Measurements from ENCODE around the gene TRAPPC4. TPM values are rescaled to one million over a fixed set of nuclear protein-coding genes. Genes with fewer than 3 reads are reported as not detected.

The TRAPPC4 gene
- total RNA-seq, 2 experiments from 2014 or later: 101 to 106 TPM

DNA sequence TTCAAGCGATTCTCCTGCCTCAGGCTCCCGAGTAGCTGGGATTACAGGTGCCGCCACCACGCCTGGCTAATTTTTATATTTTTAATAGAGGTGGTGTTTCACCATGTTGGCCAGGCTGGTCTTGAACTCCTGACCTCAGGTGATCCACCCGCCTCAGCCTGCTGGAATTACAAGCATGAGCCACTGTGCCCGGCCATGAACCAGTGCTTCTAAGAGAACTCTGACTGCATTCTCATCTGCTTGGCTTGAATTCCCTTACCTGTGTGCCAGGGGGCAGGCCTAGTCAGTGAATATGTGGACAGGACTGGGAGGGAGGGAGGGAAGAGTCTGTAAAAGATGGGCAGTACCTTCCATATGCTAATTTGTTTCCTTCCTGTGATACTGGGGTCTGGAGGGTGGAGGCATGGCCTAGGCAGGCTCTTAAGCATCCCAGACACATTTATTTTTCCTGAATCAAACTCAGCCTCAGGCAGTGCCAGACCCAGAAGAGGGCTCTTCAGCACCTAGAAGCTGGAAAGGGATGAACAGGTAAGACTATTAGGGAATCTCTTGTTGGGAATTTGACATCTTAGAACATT, 7.0 kb upstream of the TRAPPC4 start:
- no peak overlapping the region for H3K4me3 ChIP-seq (ENCODE audit: low read length)
- peaks cover 24% of the 10 kb centered on the region for H3K4me1 Mint-ChIP-seq (ENCODE audit: low read depth)
- no peaks in the 10 kb centered on the region for H3K27me3 ChIP-seq (ENCODE audit: control insufficient read depth in 1 of 2, insufficient read depth in 2 of 2, low read length in 2 of 2)
- CTCF ChIA-PET: no interaction called here
- DNase-seq (no peak), ATAC-seq (ENCODE audit: poor library complexity) (no peak)
- no peaks in the 10 kb centered on the region for H3K9me3 ChIP-seq (ENCODE audit: control insufficient read depth in 1 of 2, insufficient read depth in 1 of 2, low read length in 2 of 2)
- peaks cover 92% of the 10 kb centered on the region for H3K36me3 Mint-ChIP-seq (ENCODE audit: low read depth)
- H3K36me3 ChIP-seq (ENCODE audit: insufficient read depth, low read length): peaks cover 86% of the 10 kb centered on the region
- no peak overlapping the region for H3K27ac ChIP-seq (ENCODE audit: low read depth in 1 of 2, low read length in 2 of 2)
- no peak overlapping the region for H3K4me3 Mint-ChIP-seq
- H3K27me3 Mint-ChIP-seq: no peaks in the 10 kb centered on the region
- peaks cover 9% of the 10 kb centered on the region for H3K4me1 ChIP-seq (ENCODE audit: insufficient read depth, low read length)
- TF ChIP-seq, protein P1, sequence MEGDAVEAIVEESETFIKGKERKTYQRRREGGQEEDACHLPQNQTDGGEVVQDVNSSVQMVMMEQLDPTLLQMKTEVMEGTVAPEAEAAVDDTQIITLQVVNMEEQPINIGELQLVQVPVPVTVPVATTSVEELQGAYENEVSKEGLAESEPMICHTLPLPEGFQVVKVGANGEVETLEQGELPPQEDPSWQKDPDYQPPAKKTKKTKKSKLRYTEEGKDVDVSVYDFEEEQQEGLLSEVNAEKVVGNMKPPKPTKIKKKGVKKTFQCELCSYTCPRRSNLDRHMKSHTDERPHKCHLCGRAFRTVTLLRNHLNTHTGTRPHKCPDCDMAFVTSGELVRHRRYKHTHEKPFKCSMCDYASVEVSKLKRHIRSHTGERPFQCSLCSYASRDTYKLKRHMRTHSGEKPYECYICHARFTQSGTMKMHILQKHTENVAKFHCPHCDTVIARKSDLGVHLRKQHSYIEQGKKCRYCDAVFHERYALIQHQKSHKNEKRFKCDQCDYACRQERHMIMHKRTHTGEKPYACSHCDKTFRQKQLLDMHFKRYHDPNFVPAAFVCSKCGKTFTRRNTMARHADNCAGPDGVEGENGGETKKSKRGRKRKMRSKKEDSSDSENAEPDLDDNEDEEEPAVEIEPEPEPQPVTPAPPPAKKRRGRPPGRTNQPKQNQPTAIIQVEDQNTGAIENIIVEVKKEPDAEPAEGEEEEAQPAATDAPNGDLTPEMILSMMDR (IDR thresholded peaks at IDR 0.05): no peak
- intact Hi-C loops (cut with DNase I, micrococcal nuclease): no loop called here
- no peak overlapping the region for H3K27ac Mint-ChIP-seq
- POLR2A ChIA-PET: interaction anchor here (1.5 kb wide), 1 partner anchor 14 kb away, joined by 4 read pairs; the partner anchor contains the start of gene CENATAC
- no peaks in the 10 kb centered on the region for H3K9me3 Mint-ChIP-seq

DNA sequence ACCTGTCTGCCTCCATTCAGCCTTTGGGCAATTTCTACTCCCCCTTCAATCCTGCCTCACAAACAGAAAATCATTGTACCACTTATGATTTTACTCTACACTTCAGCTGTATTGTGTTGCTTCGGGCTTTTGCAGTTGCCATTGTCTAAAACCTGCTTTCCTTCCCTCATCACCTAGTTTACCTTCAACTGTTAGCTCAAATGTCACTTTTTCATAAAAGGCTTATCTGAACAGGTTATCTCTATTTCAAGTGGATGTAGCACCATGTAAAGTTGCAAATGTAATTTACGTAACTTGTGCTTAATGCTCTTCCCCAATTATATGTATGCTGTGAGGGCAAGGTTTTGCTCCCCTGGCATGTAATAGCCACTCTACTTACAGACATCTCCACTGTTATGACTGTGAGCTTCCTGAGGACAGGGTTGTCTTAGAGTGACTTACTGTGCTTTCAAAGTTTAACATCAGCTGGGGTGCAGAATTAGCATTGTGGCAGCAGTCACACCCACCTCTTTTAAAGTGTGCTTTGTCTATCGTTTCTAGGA, 5.9 kb upstream of the TRAPPC4 start:
- peak overlapping the region; percentile 19 for H3K27ac Mint-ChIP-seq
- Histone ChIP-seq H3K36me3 (ENCODE audit: insufficient read depth, low read length) (peaks cover 77% of the 10 kb centered on the region), H3K4me1 (ENCODE audit: insufficient read depth, low read length) (peaks cover 20% of the 10 kb centered on the region), H3K4me3 (ENCODE audit: low read length) (no peak overlapping the region), H3K27ac (ENCODE audit: low read depth in 1 of 2, low read length in 2 of 2) (no peak overlapping the region), H3K27me3 (ENCODE audit: control insufficient read depth in 1 of 2, insufficient read depth in 2 of 2, low read length in 2 of 2) (no peaks in the 10 kb centered on the region), H3K9me3 (ENCODE audit: control insufficient read depth in 1 of 2, insufficient read depth in 1 of 2, low read length in 2 of 2) (no peaks in the 10 kb centered on the region)
- no peak overlapping the region for H3K4me3 Mint-ChIP-seq
- H3K9me3 Mint-ChIP-seq: no peaks in the 10 kb centered on the region
- no peak for ATAC-seq (ENCODE audit: poor library complexity)
- intact Hi-C loops (cut with DNase I, micrococcal nuclease): no loop called here
- POLR2A ChIA-PET: interaction anchor here (0.7 kb wide), 1 partner anchor 55 kb away, joined by 4 read pairs; the partner anchor contains the start of gene VPS11
- CTCF ChIA-PET: no interaction called here
- DNase-seq: no peak
- TF ChIP-seq, protein P1 (IDR thresholded peaks at IDR 0.05): no peak
- peaks cover 36% of the 10 kb centered on the region for H3K4me1 Mint-ChIP-seq (ENCODE audit: low read depth)
- H3K36me3 Mint-ChIP-seq (ENCODE audit: low read depth): peaks cover 93% of the 10 kb centered on the region
- H3K27me3 Mint-ChIP-seq: no peaks in the 10 kb centered on the region

DNA sequence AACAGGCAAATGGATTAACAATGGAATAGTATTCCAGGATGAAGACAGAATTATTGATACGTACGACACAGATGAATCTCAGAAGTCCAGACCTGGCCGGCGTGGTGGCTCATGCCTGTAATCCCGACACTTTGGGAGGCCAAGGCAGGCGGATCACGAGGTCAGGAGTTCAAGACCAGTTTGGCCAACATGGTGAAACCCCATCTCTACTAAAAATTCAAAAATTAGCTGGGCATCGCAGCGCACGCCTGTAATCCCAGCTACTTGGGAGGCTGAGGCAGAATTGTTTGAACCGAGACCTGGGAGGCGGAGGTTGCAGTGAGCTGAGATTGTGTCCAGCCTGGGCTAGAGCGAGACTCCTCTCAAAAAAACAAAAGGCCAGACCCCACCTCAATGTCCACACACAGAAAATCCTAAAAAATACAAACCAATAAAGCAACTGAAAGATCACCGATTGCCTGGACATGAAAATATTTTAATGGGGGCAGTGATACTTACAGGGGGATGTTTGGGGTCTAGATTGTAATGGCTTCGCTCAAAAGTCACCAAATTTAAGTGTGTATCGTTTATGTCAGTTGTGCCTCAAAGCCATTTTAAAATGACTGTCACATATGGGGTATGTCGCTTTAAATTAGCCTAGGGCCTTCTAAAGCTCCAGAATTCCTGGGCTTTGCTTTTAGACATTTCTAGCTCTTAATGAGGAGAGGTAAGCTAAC, 4.2 kb upstream of the TRAPPC4 start:
- intact Hi-C loops (cut with DNase I, micrococcal nuclease): no loop called here
- peaks cover 93% of the 10 kb centered on the region for H3K36me3 Mint-ChIP-seq (ENCODE audit: low read depth)

More for the DNA sequence above, 4.2 kb upstream of the TRAPPC4 start:
- Mint-ChIP-seq H3K27ac (peak overlapping the region; percentile 49), H3K27me3 (no peaks in the 10 kb centered on the region), H3K4me1 (ENCODE audit: low read depth) (peaks cover 50% of the 10 kb centered on the region), H3K4me3 (peak overlapping the region; percentile 38), H3K9me3 (no peaks in the 10 kb centered on the region)
- peaks cover 0 to 3% of the 10 kb centered on the region in 2 experiments for H3K9me3 ChIP-seq (ENCODE audit: control insufficient read depth in 1 of 2, insufficient read depth in 1 of 2, low read length in 2 of 2)
- H3K4me1 ChIP-seq (ENCODE audit: insufficient read depth, low read length): peaks cover 25% of the 10 kb centered on the region
- H3K4me3 ChIP-seq (ENCODE audit: low read length): no peak overlapping the region
- no peak for ATAC-seq (ENCODE audit: poor library complexity)
- ChIA-PET POLR2A (interaction anchor here (0.8 to 1.8 kb wide), 4 partner anchors 16 to 53 kb away, joined by 3 to 8 read pairs (median 4); partner anchors contain the start of genes CENATAC, SLC37A4 and VPS11), CTCF (no interaction called here)
- DNase-seq: no peak
- no peaks in the 10 kb centered on the region for H3K27me3 ChIP-seq (ENCODE audit: control insufficient read depth in 1 of 2, insufficient read depth in 2 of 2, low read length in 2 of 2)
- peaks cover 68% of the 10 kb centered on the region for H3K36me3 ChIP-seq (ENCODE audit: insufficient read depth, low read length)
- H3K27ac ChIP-seq (ENCODE audit: low read depth in 1 of 2, low read length in 2 of 2): no peak overlapping the region
- TF ChIP-seq, protein P1 (IDR thresholded peaks at IDR 0.05): no peak
